Superior temporal gyrus (tissue), 1 donor: ENCODE data around the gene CTRB1.
"Not testable (repeated sequence)": the region's sequence is repeated elsewhere in the genome, so short reads cannot be mapped to it uniquely, and the experiment has no call there.

Source experiments
- DNase-seq: peaks from one replicate; pipeline ENCODE4 v3.0.0-alpha.2; 2016; ENCODE audit errors: extremely low spot score

The CTRB1 gene

DNA sequence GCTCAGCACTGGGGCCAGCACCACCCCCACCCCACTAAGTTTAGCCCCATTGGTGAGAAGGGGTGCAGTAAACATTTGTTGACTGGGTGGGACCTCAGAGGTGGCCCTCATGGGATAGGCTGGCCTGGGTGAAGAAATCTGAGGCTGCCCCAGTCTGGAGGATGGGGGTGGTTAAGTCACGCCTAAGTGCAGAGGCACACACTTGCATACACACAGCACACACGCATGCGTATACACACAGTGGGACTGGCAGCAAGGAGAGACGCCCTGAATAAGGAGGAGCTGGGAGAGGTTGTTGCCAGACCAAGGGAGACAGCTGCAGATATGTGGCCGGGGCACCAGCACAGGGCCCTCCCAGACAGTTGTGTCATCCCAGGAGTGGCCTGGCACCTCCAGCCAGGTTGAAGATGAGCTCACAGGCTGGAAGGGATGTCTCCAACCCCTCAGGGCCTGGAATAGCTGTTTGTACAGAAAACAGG, 35.6 kb downstream of the CTRB1 start:
- DNase-seq = peak; percentile 13

DNA sequence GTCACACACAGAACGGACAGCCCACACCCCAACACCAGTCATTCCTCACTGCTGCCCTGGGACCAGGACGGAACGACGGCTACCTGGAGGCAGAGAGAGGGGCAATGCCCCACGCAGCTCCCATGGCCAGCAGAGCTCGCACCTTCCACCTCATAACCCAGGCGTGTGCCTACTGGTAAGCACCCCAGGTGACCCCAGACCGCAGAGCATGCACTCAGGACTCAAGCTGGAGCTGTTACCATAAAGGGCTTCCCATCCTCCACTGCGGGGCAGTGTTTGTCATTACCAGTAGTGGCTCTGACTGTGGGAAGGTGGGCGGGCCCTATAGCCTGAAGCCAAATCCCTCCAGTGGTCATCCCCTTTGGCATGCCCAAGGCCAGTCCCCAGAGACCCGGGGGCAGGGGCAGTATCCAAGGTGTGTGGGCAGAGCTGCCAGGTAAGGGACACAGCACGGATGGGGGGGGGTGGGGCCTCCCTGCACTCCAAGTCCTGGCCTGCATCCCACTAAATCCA, 37.3 kb downstream of the CTRB1 start:
- no peak for DNase-seq

DNA sequence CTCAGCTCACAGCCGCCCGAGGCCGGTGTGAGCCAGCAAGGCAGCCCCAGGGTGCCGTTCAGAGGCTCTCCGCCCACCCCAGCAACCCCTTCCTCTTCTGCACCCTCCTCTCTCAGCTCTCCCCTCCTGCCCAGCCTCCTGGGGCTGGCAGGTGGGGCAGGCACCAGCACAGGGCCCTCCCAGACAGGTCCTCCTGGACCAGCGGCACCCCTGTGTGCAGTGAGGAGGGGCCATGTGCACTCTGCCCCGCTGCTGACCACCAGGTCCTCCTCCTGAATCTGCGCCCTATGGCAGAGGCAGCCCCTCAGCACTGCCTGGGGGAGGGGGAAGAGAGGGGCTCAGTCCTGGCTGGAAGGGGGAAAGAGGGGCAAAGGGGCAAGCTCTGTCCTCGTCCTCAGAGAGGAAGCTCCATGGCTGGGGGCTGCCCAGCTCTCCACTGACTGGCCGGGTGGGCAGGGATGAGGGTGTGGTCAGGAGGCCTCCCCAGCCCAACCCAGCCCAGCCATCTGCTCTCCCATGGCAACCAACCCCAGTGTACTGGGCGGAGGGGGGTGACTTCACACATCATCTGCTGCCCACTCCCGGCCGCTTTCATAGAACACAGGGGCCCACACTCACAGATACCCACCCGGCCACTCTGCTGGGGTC, 38.0 kb downstream of the CTRB1 start:
- peak; percentile 53 for DNase-seq

DNA sequence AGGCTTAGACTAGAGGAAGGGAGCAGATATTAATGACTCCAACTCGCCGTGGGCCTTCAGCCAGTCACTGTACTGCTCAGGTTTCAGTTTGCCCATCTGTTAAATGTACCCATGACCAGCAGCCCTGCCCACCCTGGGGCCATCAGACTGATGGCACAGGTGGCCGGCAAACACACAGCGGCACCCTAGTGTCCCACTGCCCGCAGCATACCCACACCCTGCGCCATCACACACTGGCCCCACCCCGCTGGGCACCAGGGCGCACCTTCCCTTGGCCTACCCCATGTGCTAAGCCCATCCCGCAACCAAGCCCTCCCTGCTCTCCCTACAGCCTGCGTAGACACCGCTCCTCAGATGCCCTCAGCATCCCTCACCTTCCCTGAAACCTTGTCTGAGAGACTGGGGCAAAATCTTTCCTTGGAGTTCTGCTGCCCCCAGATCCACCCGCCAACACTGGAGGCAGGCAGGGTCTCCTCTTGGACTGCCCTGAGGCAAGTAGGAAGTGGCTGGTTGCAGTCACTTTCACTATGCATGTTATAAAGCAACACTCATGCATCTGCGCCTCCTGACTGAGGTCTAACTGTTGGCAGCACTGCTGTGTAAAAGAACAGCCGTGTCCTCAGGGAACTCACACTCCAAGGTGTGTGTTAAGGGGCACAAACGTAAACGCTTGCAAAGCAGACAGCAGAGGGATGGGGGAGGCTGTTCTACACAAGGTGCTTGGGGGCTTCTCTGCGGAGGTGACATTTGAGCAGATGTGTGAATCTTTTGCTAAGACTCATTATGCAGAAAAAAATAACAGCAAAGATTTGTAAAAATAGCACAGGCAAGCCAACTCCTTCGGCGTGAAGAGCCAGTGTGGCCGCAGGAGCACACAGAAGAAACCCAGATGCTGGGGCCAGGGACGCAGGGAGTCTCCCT, 39.4 kb downstream of the CTRB1 start:
- DNase-seq = no peak

DNA sequence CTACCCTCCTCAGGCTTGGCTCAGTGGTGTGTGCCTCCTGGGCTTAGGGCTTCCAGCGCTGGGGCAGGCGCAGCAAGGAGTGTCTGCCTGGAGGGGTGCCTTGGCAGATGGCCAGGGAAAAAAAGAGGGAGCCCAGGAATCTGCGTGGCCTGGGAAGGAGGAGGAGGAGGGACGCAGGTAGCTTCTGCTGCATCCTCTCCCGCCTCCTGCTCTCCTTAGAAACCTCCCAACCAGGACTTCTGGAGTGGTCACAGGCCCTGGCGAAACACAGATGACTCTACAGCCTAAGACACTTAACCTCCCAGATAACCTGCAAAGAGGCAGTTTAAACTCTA, 40.0 kb downstream of the CTRB1 start:
- no peak for DNase-seq

DNA sequence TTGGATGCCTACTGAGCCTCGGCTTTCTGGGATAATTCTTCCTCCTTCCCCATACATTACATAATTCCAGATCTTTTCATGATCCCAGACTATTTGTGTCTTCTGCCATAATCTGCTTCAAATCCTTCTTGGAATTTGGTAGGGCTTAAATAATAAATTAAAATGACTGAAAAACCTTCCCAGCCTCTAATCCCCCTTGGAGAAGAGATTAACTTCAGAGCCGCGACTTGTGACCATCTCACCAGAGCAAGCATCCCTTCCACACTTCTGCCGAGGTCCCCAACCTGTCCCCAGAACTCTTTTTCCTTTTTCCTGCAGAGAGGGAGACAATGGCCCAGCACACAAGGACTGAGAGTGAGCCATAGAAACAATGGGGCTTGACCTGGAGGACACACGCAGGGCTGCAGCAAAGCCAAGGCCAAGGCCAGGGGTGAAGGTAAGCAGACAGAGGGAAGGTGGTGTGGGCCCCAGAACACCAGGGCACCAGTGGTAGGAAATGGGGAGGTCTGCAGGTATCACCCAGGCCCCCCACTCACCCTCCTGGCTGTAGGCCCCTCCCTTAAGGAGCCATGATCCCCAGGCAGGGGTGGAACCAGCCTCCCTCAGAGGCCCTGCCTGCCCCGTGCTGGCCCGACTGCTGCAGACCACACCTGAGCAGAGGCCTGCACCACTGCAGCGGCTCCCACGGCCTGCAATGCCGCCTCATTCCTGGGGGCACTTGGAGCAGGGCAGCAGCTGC, 42.2 kb downstream of the CTRB1 start:
- DNase-seq = no peak

DNA sequence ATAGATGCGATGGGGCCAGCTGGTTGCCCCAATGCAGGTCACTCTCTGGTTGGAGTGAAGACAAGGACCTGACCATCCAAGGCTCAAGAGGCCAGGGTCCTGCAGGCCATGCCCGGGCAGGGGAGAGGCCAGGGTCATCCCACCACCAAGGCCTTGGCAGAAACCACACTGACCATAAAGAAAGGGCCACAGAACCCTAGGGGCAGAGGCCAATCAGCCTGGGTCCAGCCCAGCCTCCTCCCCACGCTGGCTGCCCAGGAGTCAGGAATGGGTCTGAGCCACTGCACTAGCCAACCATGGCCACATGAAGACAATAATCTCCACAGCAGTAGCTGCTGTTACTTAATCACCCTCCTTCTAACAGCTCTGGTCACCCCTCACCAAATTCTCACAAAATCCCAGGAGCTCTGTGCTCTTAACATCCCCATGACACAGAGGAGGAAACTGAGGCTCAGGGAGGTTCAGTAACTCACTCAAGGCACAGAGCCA, 42.8 kb downstream of the CTRB1 start:
- DNase-seq = no peak

DNA sequence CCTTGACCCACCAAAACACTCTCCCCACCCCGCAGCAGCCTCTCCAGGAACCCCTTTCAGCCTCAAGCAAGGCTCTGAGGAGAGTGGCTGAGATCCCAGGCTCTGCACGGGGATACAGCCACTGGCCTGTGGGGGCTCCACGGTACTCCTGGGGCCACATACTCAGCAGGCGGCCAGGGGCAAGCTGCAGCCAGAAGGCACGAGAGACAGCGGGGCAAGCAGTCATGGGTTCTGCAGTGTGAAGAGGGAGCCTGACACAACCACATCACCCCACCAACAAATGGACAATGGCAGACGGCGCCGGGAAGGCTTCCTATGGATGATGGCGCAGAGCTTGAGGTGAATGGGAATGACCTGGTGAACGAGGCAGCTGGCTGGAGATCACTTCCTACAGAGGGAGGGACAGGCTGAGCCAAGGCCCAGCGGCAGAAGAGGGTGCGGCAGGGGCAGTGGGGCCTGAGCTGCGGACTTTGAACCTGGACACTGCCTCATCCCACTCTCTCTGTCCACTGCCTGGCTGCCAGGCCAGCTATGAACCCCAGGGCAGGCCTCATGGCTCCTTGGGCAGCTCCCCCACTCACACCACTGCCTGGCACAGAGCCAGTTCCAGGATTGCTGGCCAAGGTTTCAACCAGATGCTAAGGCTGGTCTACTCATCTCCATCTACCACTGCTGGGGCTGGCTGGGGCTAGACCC, 43.5 kb downstream of the CTRB1 start:
- no peak for DNase-seq

DNA sequence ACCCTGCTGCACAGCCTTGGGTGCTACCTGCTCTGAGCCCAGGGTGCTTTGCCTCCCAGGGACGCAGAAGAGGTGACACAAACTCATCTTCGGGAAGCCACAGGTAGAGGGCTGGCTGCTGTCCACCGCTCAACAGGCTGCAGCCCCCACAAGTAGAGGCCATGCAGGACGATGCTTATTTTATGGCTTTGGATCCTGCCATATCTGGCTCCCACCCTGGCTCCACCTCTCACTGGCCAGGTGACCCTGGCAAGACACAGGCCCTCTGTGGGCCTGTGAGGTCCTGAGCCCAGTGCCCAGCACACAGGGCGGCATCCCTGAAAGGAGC, 44.0 kb downstream of the CTRB1 start:
- no peak for DNase-seq

DNA sequence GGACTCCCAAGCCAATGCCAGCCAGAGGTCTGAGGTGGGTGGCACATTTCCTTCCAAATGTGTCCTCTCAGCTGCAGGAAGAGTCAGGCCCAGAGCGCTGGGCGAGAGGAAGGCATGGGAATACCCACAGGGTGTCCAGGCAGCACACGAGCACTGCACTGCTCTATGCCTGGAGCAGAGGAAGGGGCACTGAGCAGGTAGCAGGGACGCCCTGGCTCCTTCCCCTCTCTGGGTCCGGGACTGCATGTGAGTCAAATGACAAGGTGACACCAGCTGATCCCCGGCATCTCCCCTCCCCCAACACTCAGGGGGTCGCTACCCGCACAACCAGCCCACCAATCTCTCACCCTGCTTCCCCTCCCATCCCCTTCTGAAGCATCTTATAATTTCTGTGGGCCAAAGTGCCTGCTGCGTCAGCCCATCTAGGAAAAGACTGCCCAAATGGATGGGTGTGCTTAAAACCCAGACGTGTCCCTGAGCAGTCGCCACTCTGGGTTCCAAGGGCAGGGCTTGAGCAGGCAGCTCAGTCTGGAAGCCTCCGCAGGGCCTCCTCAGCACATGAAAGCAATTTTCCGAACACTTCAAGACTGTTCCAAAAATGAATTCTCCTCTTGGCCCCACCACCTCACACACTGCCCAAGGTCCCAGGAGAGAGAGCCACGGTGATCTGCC, 44.6 kb downstream of the CTRB1 start:
- no peak for DNase-seq

DNA sequence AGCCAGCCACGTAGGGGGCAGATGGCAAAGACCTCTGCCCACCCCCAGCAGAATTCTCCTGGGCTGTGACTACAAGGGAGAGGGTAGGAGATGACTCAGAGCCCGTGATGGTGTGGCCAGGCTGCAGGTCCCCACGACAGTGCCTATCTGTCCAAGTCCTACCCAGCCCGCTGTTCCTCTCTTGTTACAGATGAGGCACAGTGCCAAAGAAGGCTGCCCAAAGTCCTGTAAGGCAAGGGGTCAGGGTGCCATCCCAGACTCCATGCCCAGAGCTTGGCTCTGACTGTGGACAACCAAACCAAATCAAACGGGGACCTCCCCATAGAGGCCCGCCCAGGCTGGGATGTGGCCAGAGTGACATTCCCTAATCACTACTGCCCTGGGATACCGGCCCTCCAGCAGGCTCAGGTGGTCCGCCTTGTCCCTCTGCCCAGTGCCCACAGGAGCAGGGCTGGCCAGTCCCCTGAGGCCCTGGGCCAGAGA, 45.2 kb downstream of the CTRB1 start:
- DNase-seq = peak; percentile 25

DNA sequence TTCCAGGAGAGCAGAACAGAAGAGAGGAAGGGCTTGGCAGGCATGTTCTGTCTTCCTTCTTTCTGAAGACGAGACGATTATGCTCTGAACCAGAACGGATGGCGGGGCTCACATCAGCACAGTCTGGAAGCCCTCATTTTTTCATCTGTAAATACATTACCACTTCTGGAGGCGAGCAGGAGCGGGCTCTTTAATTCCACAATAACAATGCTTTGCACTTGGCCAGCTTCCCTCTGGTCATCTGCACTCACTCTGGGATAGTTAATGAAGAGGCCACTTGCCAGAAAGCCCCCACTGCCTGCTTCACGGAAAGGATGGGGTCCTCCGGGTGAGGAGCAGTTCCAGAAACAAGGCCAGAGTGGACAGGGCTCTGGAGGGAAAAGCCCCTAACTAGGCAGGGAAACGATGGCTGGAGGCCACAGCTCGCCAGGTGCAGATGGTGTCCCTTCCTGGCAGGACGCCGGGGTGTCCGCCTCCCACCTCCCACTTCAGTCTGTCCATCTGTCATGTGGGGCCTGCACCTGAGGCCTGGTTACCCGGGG, 45.7 kb downstream of the CTRB1 start:
- peak; percentile 78 for DNase-seq

DNA sequence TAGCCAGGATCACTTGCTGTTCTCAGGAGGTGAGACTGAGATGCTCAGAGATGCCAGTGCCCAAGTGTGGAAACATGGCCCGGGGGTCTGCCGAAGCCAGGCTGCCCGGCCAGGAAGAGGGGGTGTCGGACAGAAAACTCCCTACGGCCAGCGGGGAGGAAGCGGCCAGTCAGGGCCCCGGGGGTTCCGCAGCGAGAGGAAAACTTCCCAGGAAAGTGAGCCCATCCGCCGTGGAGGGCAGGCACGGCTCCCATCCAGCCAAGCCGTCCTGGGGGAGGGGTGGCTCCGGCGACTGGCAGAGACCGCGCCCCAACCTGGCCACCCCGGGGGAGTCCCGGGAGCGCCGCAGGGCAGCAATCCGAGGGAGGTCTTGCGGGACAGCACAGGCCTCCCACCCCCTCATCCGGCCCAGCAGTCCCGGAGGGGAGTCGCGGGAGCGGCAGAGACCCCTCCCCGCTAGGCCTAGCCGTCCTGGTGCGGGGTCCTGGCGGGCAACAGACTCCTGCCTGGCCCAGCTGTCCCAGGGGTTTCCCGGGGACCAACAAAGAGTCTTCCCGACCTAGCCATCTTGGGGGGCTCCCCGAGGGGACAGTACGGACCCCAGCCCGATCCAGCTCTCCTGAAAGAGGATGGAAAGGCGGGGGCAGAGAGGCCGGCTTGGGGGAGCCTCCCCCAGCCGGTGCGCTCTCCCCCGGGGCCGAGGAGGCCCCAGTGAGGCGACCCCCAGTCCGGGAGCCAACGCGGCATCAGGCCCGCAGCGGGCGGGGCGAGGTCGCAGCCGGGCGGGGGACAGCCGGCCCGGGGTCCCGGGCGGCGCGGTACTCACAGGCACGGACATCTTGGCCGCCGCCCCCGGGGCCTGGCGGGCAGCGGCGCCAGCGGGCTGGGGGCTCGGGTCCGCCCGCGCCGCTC, 46.5 kb downstream of the CTRB1 start:
- peak; percentile 47 for DNase-seq

DNA sequence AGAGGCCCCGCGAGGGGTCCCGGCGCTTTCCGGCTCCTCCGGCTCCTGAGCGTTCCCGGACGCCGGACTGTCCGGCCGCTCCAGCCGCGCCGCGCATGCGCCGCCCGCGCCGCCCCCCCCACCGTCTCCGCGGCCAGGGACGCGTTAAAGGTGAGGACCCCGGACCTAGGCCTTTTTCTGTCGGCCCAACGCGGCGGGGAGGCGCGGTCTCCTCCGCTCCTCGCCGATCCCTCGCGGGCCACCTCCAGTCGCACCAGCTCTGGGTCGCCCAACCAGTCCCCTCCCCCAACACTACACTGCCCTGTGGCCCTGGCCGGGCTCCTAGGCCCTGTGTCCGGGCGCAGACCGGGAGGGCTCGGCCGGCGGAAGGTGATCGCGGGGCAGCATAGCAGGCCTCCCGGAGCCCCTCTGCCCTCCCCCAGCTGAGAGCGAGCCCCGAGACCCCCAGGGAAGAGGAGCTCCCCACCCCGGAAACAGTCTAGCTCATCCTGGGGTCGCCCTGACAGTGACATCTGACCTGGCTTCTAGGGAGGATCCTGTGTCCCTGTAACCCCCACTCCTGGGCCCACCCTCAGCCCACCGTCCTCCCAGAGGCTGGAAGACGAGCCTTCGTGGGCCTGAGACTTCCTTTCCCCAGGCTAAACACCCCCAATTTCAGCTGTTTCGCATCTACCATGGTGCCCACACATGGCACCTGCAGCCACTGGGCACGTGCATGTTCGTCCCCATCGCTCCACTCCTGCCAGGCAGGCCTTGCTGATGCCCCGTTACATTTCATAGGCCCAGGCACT, 47.3 kb downstream of the CTRB1 start:
- peak; percentile 77 for DNase-seq

DNA sequence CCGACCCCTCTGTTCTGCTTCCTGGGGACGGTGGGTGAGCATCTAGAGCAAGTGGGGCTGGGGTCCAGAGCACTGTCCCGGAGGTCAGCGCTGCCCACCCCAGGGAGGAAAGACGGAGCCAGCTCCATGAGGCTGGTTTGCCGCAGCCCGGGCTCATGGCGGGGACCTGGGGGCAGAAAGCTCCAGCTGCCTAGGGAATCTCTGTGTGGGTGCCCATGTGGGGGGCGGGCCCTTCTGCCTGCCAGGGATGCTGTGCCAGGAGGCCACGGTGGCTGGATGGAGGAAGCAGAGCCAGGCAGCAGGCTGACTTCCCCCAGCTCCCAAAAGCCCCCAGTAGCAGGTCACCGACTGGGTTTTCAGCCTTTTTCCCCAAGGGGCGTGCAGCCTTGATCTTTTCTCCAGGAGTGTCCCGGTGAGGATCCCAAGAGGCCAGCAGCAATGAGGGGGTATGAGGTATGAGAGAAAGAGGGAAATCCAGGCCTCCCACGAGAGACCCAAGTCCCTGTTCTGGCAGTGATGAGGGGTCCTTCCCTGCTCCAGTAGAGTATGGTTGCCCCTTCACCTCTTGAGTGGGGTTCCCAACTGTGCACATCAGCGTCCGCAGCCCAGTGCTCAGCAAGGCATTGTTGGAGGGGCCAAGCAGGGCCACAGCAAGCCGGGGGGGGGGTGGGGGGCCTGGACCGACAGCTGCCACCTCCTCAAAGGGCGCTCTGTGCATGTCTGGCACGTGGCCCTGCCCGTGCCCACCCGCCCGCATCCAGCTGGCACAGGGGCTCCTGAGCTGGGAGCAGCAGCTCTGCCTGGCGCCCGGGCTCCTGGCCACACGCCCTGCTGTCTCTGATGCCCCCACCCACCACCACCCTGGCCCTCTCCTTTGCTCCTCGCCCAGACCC, 48.2 kb downstream of the CTRB1 start:
- peak; percentile 79 for DNase-seq

DNA sequence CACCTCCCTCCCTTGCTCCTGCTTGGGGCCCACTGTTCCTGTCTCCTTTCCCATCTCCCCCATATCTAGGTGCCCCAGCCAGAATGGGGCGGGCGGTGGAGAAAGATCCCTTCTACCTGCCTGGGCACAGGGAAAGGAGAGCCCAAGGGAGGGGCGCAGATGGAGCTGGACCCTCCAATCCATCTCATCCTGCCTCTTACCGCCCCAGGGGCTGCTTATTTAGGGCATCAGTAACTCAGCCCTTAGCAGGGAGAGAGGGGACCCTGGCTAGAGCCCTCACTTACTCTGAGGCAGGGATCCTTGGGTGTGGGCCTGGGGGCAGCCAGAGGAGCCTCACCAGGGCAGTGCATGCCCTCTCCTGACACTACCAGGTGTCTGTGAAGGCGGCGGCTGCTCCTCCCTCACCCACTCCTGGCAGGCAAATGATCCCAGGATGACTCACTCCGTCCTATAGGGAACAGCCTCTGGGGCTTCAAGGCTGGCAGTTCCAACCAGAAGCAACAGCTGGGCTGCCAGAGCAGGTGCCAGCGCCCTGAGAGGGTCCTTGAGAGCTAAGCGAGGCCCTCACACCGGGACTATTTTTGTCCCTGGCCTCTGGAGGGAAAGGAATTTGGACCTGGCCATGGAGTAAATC, 49.0 kb downstream of the CTRB1 start:
- peak; percentile 60 for DNase-seq

DNA sequence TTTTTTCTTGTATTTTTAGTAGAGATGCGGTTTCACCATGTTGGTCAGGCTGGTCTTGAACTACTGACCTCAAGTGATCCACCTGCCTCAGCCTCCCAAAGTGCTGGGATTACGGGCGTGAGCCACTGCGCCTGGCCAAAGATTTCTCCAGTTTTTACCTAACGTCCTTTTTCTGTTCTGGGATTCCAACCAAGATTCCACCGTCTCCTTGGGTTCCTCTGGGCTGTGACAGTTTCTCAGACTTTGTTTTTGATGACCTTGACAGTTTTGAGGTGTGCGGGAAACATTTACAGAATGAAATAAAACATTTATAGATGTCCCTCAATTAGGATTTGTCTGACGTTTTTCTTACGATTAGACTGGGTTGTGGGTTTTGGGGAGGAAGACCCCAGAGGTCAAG, 50.6 kb downstream of the CTRB1 start:
- DNase-seq = not testable (repeated sequence)
